ENCODE data around the gene SECISBP2L. TPM values are rescaled to one million over a fixed set of nuclear protein-coding genes. Genes with fewer than 3 reads are reported as not detected.

SECISBP2L gene
- total and polyA plus RNA-seq, 2 donors (not counting 1 experiment from before 2014, with no cell fraction given) = 13.0 to 121 TPM

DNA sequence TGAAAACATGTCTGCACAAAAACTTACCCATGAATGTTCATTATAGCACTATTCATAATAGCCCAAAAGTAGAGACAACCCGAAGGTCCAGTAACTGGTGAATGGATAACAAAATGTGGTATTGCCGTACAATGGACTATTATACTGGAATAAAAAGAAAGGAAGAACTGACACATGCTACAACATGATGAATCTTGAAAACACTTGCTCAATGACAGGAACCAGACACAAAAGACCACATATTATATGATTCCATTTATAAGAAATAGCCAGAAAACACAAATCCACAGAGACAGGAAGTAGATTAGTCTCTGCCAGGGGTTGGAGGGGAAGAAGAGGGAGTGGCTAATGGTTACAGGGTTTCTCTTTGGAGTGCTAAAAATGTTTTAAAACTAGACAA lies 100.9 kb downstream of the SECISBP2L start:
- DNase-seq (no peak), ATAC-seq (ENCODE audit: low read depth) (no peak)
- Mint-ChIP-seq H3K9me3 (ENCODE audit: insufficient read depth) (no peaks in the 10 kb centered on the region), H3K4me1 (no peaks in the 10 kb centered on the region), H3K4me3 (no peak overlapping the region), H3K27ac (no peak overlapping the region), H3K27me3 (peaks cover 30% of the 10 kb centered on the region)
- Histone ChIP-seq H3K4me3 (ENCODE audit: control extremely low read depth in 1 of 5, extremely low read depth in 1 of 5, insufficient read depth in 1 of 5, low read depth in 2 of 5, low read length in 4 of 5) (no peak overlapping the region), H3K4me1 (ENCODE audit: control insufficient read depth in 2 of 2, insufficient read depth in 2 of 2, low read length in 2 of 2) (no peaks in the 10 kb centered on the region), H3K9me3 (ENCODE audit: control extremely low read depth in 1 of 3, control insufficient read depth in 2 of 3, insufficient read depth in 1 of 3, low read length in 2 of 3) (no peaks in the 10 kb centered on the region), H3K27me3 (replicated peaks in 1 of 4; ENCODE audit: control extremely low read depth in 1 of 4, control insufficient read depth in 3 of 4, insufficient read depth in 4 of 4, low read length in 3 of 4) (peaks cover 0 to 4% (median 0%) of the 10 kb centered on the region in 4 experiments), H3K36me3 (replicated peaks in 1 of 2; ENCODE audit: control extremely low read depth in 1 of 2, control insufficient read depth in 1 of 2, extremely low read depth in 1 of 2, insufficient read depth in 2 of 2, low read length in 1 of 2) (no peaks in the 10 kb centered on the region), H3K4me2 (replicated peaks; ENCODE audit: low read depth, low read length, poor library complexity, severe bottlenecking) (no peak overlapping the region), H3K9ac (ENCODE audit: low read length) (no peak overlapping the region), H3K79me2 (ENCODE audit: control insufficient read depth, insufficient read depth, low read length) (no peaks in the 10 kb centered on the region), H2AFZ (ENCODE audit: insufficient read depth, low read depth, low read length, poor library complexity, severe bottlenecking) (no peak overlapping the region), H4K20me1 (ENCODE audit: control insufficient read depth, insufficient read depth, low read length, poor library complexity, severe bottlenecking) (no peaks in the 10 kb centered on the region), H3K27ac (ENCODE audit: low read length in 2 of 2) (no peak overlapping the region)
- CTCF ChIA-PET = interaction anchor here (1.1 kb wide), 1 partner anchor 30 kb away, joined by 5 read pairs; no protein-coding TSS in a partner anchor
- no peak for TF ChIP-seq EZH2 (IDR thresholded peaks at IDR 0.05; ENCODE audit: borderline replicate concordance, insufficient read depth, low read depth, low read length, poor library complexity, severe bottlenecking)
- TF ChIP-seq, protein P1, sequence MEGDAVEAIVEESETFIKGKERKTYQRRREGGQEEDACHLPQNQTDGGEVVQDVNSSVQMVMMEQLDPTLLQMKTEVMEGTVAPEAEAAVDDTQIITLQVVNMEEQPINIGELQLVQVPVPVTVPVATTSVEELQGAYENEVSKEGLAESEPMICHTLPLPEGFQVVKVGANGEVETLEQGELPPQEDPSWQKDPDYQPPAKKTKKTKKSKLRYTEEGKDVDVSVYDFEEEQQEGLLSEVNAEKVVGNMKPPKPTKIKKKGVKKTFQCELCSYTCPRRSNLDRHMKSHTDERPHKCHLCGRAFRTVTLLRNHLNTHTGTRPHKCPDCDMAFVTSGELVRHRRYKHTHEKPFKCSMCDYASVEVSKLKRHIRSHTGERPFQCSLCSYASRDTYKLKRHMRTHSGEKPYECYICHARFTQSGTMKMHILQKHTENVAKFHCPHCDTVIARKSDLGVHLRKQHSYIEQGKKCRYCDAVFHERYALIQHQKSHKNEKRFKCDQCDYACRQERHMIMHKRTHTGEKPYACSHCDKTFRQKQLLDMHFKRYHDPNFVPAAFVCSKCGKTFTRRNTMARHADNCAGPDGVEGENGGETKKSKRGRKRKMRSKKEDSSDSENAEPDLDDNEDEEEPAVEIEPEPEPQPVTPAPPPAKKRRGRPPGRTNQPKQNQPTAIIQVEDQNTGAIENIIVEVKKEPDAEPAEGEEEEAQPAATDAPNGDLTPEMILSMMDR (IDR thresholded peaks at IDR 0.05) = no peak
- POLR2A ChIA-PET = no interaction called here
- intact Hi-C loops (cut with micrococcal nuclease) = no loop called here
- no CpG with 5 or more reads among the region's 2 CpGs for WGBS (ENCODE audit: insufficient coverage)

DNA sequence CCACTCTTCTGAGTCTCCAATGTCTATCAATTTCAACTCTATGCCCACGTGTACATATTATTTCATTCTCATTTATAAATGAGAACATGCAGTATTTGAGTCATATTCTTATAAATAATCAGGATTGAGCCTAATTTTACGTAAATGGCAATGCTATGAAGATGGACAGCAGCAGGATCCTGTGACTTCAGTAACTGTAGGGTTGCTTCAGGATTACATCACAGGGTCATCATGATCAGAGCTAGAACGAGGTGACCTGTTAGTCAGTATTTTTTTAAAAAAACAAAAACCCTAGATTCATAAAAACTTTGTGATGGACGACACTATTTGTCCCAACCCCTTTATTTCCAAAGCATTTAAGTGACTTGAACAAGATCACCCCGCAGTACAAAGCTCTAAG lies 104.3 kb downstream of the SECISBP2L start:
- POLR2A ChIA-PET = no interaction called here
- Mint-ChIP-seq H3K27me3 (peaks cover 26% of the 10 kb centered on the region), H3K27ac (no peak overlapping the region), H3K4me1 (no peaks in the 10 kb centered on the region), H3K9me3 (ENCODE audit: insufficient read depth) (no peaks in the 10 kb centered on the region), H3K4me3 (no peak overlapping the region)
- TF ChIP-seq, protein P1 (IDR thresholded peaks at IDR 0.05) = no peak
- H3K36me3 ChIP-seq (replicated peaks in 1 of 2; ENCODE audit: control extremely low read depth in 1 of 2, control insufficient read depth in 1 of 2, extremely low read depth in 1 of 2, insufficient read depth in 2 of 2, low read length in 1 of 2) = no peaks in the 10 kb centered on the region
- no peak overlapping the region for H3K4me2 ChIP-seq (replicated peaks; ENCODE audit: low read depth, low read length, poor library complexity, severe bottlenecking)
- peaks cover 0 to 4% (median 0%) of the 10 kb centered on the region in 4 experiments for H3K27me3 ChIP-seq (replicated peaks in 1 of 4; ENCODE audit: control extremely low read depth in 1 of 4, control insufficient read depth in 3 of 4, insufficient read depth in 4 of 4, low read length in 3 of 4)
- intact Hi-C loops (cut with micrococcal nuclease) = no loop called here
- H3K79me2 ChIP-seq (ENCODE audit: control insufficient read depth, insufficient read depth, low read length) = no peaks in the 10 kb centered on the region
- H3K9ac ChIP-seq (ENCODE audit: low read length) = no peak overlapping the region
- WGBS (ENCODE audit: insufficient coverage) = 84% methylated on average over 3 of the region's 5 CpGs
- H3K9me3 ChIP-seq (ENCODE audit: control extremely low read depth in 1 of 3, control insufficient read depth in 2 of 3, insufficient read depth in 1 of 3, low read length in 2 of 3) = no peaks in the 10 kb centered on the region
- no peak overlapping the region for H2AFZ ChIP-seq (ENCODE audit: insufficient read depth, low read depth, low read length, poor library complexity, severe bottlenecking)
- no peaks in the 10 kb centered on the region for H3K4me1 ChIP-seq (ENCODE audit: control insufficient read depth in 2 of 2, insufficient read depth in 2 of 2, low read length in 2 of 2)
- ATAC-seq (ENCODE audit: low read depth) (no peak), DNase-seq (no peak)
- no peaks in the 10 kb centered on the region for H4K20me1 ChIP-seq (ENCODE audit: control insufficient read depth, insufficient read depth, low read length, poor library complexity, severe bottlenecking)
- H3K4me3 ChIP-seq (ENCODE audit: control extremely low read depth in 1 of 5, extremely low read depth in 1 of 5, insufficient read depth in 1 of 5, low read depth in 2 of 5, low read length in 4 of 5) = no peak overlapping the region
- no peak overlapping the region for H3K27ac ChIP-seq (ENCODE audit: low read length in 2 of 2)
- CTCF ChIA-PET = interaction anchor here (1.3 kb wide), 1 partner anchor 34 kb away, joined by 3 read pairs; no protein-coding TSS in a partner anchor
